GM21381 (cell line): ENCODE results near the gene MLANA.

ENCODE experiments used
- ATAC-seq: cut with Tn5 transposase; IDR thresholded peaks from one replicate; pipeline ENCODE4 v1.9.1; 2021; ENCODE audit warnings: mild to moderate bottlenecking, moderate library complexity; ENCODE audit not compliant: unreplicated experiment

The MLANA gene

DNA sequence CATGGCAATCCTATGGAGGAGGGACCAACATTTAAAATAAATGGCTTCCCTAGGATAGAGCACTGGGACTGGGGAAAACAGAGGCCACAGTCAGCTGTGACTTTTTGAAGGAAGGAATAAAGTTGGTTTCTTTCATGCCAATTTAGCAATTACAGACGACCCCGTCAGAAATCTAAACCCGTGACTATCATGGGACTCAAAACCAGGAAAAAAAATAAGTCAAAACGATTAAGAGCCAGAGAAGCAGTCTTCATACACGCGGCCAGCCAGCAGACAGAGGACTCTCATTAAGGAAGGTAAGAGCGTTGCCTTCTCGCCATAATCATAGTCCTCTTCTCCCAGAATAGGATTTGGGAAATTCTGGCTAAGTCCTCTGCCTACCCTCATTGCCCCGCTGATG is at the start of gene MLANA:
Gene MLANA, plus strand, starts transcription at position 249 of the 400 bp plus-strand sequence. CDS start 1,586 bp downstream, outside the sequence.
- no peak for ATAC-seq

DNA sequence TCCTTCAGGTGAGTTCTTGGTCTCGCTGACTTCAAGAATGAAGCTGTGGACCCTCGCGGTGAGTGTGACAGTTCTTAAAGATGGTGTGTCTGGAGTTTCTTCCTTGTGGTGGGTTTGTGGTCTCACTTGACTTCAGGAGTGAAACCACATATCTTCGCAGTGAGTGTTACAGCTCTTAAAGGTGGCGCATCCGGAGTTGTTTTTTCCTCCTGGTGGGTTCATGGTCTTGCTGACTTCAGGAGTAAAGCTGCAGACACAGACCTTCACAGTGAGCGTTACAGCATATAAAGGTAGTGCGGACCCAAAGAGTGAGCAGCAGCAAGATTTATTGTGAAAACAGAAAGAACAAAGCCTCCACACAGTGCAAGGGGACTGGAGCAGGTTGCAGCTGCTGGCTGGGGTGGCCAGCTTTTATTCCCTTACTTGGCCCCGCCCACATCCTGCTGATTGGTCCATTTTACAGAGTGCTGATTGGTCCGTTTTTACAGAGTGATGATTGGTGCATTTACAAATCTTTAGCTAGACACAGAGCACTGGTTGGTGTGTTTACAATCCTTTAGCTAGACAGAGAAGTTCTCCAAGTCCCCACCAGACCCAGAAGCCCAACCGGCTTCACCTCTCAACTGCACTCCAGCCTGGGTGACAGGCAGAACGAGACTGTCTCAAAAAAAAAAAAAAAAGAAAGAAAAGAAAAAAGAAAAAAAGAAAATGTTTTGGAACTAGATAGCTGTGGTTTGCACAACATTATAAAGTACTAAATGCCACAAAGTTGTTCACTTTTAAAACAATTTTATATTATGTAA is 48.7 kb upstream of the MLANA start:
- ATAC-seq: no peak

DNA sequence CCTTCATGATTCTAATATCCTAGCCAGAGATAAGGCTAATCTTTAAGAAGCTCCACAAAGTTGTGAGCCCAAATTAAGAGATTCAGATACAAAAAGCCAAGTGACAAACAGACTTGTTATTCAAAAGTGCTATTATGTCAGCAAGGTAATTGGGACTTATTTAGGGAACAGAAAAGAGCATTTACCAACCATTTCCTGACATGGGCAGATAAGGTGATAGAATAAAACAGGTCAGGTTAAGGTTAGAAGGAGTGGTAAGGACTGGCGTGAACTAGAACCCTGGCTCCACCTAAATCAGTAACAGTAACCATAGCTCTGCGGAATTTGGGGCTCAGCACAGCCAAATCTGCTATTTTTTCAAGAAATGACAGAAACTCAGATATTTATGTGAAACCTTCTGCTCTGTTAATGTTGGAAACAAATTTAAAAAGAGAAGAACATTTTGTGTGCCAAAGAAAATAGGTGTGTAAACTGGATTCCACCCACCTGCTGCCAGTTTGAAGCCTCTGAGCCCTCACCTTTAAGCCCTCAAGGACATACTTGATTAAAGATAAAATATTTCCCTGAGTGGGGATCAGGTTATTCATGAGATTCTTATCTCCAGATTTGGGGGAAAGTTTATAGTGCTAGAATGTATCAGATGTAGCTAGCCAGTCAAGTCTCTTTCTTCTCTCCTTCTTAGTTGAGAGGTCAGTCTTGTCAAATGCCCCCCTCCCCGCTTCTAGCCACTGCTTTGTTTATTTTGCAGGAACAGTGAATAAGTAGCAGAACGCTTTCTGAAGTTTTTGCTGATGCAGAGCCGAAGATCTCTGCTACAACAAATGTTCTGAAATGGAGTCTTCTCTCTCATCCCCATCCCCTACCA is 47.5 kb upstream of the MLANA start:
- no peak for ATAC-seq

GRCh38 chr9:5843794-5844471 is 46.8 kb upstream of the MLANA start:
- ATAC-seq: no peak

- ATAC-seq: no peak
Measured at GRCh38 chr9:5845157-5845531, 45.5 kb upstream of the MLANA start.

DNA sequence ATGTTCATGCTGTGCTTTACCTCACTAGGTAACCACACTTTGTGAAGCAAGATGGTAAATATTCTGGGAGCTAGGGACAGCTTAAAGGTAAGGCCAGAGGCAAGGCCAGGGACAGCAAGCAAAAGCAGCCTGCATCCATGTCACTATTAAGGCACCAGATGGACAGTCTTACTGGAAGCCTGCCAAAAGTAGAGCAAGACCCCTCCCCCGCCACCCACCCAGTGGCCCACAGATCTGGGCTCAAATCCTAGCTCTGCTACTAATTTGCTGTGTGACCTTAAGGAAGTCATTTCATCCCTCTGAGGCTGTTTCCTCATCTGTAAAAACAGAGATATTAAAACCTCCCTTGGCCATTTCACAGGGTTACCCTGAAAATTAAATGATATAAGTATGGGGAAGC is 44.6 kb upstream of the MLANA start:
- ATAC-seq: no peak

DNA sequence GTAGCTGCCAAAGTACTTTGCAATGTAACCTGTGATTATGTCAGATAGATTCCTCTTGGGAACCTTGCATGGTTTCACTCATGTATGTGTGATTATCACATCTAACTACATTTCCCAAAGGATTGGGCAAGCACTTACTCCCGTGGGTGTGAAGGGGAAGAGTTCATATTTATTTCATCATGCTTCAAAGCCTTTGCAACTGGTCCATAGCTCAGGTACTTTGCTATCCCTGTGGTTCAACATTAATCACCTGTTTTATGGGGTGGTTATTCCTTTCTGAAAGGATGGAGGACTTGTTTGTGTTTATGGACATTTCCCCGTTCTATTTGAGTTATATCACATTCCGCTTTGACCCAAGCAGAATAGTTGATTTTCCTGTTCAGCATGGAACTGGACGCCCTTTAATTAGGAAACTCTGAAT is 44.2 kb upstream of the MLANA start:
- ATAC-seq: no peak

DNA sequence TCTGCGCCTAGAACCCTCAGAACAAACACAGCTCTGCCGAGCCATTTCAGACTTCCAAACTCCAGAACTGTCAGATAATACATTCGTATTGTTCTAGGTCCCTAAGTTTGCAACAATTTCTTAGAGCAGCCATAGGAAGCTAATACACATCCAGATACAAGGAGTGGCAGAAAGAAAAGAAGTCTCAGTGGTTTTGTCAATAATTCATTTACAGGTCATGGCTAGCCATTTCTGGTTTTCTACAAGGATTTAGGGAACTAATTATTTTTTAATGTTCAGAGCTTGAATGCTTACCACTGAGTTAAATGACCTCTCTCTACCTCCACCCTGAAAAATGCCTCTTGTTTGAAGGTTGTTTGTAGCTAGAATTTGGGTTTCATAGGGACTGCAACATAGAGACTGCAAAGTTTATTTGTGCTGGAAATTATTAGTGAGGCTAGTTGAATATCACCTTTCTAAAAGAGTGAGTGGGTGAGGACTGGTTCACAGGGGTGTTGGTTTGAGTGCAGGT is 42.3 kb upstream of the MLANA start:
- ATAC-seq: no peak

GRCh38 chr9:5850724-5851122 is 40.0 kb upstream of the MLANA start:
- no peak for ATAC-seq

DNA sequence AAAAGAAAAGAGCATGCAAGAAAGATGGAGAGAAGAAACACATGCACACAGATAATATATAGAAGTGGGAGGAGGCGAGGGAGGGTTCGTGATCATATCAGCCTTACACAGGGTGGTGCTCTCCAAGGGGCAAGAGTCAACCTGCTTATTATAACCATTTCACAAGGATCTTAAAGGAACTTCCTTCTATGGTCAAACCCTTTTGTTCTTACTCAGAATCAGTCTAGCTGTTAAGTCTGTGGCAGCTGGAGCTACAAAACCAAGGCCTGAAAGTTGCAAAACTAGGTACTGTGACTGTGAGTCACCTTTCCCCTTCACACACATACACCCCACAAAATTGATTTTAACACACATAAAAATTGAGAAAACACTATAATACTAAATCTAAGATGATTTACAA is 39.2 kb upstream of the MLANA start:
- peak; percentile 80 for ATAC-seq

DNA sequence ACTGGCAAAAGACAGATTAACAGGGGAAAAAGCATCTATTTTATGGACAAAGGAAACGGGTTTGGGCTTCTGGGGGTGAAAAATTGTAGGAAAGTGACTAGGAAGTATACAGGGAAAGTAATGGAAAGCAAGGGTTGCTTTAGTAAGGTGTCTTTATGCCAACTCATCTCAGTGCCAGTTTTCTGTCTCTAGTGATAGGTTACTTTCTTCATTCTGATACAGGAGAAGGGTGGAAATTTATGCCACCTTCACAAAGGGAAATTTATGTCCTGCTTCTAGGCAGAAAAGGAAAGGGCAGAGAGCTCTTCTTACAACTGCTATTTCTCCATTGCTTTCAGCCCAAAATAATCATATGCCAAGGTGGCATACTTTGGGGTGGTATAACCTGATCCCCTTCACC is 37.7 kb upstream of the MLANA start:
- ATAC-seq: no peak

DNA sequence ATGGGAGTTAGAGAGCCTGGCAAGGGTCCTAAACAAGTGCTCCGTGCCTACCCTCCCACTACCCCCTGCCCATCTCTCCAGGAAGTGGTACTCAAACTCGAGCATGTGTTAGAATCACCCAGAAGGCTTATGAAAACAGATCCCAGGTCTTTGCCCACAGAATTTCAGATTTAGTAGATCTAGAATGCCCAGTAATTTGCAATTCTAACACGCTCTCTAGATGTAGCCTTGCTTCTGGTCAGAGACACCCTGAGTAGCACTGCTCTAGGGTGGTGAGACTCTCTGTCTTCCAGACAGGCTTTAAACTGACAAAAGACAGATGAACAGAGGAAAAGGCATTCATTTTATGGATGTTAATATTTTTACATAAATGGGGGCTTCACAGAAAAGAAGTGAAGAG is 37.1 kb upstream of the MLANA start:
- ATAC-seq: no peak

- no peak for ATAC-seq
Measured at GRCh38 chr9:5854063-5854790, 36.5 kb upstream of the MLANA start.

GRCh38 chr9:5857928-5858327 is 32.8 kb upstream of the MLANA start:
- no peak for ATAC-seq

- ATAC-seq: no peak
Measured at GRCh38 chr9:5858833-5859232, 31.9 kb upstream of the MLANA start.

DNA sequence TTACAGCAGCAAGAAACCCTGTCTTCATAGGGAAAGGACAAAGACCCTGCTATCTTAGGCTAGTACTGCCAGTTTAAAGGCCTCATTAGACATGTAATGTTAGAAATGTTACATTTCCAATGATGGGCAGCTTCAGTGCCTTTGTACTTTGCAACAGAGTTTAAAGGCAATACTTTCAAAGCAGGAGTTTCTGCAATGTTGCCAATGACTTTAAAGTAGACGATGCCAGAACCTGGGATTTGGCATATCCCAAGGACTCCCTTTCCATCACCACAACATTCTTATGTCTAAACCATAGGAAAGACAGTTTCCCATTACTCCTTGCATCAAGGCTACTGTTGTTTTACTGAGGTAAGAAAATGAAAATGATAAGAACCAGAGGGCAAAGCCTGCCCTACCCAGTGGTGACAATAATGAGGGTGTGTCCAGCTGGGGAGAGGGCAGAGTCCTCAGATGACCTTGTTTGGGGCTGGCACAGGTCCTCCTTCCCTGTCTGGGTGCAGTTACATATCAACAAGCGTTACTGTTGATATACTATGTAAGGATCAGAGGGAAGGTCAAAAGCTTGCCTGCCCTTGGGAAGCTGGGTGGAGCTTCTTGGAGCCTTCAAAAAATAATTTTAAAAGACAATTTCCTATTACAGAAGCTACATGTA is 27.5 kb upstream of the MLANA start:
- ATAC-seq: no peak

- ATAC-seq: no peak
Measured at GRCh38 chr9:5864446-5864845, 26.2 kb upstream of the MLANA start.

DNA sequence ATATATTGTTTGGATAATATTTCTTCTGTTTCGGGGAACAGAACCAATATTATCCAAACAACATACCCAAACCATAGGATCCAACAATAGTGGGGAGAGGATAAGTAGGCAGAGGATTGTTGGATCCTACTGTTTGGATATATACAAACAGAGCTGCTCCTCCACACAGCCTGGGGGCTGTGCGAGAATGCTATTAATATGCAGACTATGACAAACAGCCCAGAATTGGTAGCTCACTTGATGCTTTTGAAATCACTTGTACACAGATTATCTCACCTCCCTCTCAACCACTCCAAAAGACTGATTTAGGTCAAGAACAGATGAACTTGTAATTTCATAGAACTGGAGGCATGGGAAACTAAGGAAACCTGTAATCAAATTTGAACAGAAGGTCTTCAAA is 24.4 kb upstream of the MLANA start:
- no peak for ATAC-seq

- ATAC-seq: no peak
Measured at GRCh38 chr9:5866685-5867084, 24.0 kb upstream of the MLANA start.

DNA sequence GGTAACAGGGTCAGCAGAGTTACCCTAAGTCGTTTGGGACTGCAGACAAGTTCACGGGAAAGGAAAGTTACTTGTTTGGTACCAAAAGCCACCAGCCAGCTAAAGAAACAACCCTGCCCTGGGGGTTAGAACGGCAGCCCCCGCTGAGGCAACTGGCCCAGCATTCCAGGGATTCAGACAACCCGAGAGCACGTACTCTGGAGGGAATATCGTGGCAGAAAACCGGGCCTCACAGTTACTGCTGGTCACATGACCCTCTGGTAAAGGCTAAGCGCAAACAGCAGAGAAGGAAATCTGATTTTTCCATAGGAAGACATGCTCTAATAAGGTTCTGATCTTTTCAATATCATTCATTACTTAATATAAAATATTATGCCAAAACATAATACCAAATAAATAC is 22.5 kb upstream of the MLANA start:
- ATAC-seq: no peak
